ENCODE results near the gene ITGB3.

GRCh38 chr17:47204722-47205418, 48.8 kb upstream of the ITGB3 start:
- TF ChIP-seq MIER1 (IDR thresholded peaks at IDR 0.05; ENCODE audit: low read depth) (no peak), EZH2 (IDR thresholded peaks at IDR 0.05; ENCODE audit: borderline replicate concordance, low read depth, low read length) (no peak), RUNX1 (IDR thresholded peaks at IDR 0.05; ENCODE audit: low read depth) (no peak), GABPA (tag; conservative IDR thresholded peaks at IDR 0.05; ENCODE audit: low read depth) (no peak), SETDB1 (IDR thresholded peaks at IDR 0.05; ENCODE audit: low read length) (no peak), TCF3 (CRISPR knock-in tag; IDR thresholded peaks at IDR 0.05) (peak; percentile 5; the same call in 1 of the 2 replicates), REST (IDR thresholded peaks at IDR 0.05; ENCODE audit: borderline replicate concordance) (no peak), REST (CRISPR knock-in tag; IDR thresholded peaks at IDR 0.05; ENCODE audit: low read depth) (no peak), CAMTA2 (CRISPR knock-in tag; conservative IDR thresholded peaks at IDR 0.05) (no peak), HDGF (IDR thresholded peaks at IDR 0.05) (no peak)
